HTR-8/SVneo (cell line): ENCODE results near the gene TRIM66.
A peak's percentile ranks its signal among the peaks of the same experiment; 100 is the strongest.

Experiments
- DNase-seq: peaks from one replicate; pipeline ENCODE4 v3.0.0; 2011; ENCODE audit warnings: low spot score, mixed read lengths; ENCODE audit not compliant: insufficient read length
- FAIRE-seq: peaks from 2 replicates; lab custom pipeline; 2011; peaks lifted over from hg19 to GRCh38; lab: Jason Lieb, UNC

Gene TRIM66

DNA sequence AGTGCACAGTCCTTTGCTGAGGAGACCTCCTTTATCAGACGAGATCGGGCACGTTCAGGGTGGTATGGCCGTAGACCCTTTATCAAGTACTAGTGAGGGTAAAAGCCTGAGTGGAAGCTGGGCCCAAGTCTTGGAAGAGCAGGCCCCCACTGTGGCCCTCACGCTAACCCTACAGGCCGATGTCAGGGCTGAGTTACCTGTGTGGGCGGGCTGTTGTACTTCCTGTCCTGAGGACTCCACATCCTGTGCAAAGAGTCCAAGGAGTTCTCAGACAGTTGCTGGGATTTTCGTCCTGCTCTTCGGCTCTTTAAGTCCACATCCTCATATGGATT, 35.0 kb upstream of the TRIM66 start:
- FAIRE-seq: no peak
- DNase-seq: peak; percentile 43

DNA sequence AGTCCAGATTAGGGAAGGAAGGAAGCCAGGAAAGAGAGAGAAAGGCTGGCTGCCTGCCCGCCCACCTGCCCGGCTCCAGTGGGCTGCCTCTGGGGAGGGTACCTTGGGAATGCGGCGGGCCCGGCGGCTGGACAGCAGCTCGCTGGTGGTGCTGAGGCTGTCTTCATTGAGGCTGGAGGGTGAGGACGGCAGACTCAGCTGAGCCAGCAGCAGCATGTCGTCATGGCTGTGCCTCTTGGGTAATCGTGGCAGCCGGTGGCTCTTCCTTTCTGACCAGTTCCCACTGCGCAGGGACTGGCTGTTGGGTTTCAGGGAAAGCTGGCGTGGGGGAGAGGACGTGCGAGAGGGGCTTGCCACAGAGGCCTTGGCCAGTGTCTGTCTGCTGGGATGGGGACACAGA, 33.0 kb upstream of the TRIM66 start:
- no peak for DNase-seq
- FAIRE-seq: no peak

DNA sequence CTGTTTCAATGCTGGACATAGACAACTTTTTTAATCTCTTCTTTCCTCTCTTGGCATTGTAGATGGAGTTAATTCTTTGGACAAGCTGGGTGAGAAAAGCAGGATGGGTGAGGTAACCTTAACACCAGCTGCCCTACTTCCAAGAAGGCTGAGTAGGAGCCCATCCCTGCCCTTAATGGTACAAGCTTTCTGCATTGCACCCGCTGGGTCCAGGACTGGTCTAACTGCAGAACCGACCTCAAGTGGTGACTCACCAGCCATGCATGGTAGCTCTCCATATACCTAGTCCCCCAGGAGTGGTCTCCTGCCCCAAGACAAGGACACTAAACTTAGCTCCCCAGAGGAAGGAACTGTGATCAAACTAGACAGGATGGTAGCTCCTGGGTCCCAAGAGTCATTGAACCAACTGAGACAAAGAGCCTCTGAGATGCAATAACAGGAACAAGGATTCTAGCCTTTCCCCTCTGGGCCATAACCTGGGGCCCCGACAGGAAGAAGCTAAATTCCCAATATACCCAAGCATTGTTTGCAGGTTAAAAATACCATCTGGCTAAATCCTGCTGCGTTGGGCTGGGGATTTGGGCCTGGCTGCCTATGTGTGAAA, 32.3 kb upstream of the TRIM66 start:
- DNase-seq (no peak), FAIRE-seq (no peak)

DNA sequence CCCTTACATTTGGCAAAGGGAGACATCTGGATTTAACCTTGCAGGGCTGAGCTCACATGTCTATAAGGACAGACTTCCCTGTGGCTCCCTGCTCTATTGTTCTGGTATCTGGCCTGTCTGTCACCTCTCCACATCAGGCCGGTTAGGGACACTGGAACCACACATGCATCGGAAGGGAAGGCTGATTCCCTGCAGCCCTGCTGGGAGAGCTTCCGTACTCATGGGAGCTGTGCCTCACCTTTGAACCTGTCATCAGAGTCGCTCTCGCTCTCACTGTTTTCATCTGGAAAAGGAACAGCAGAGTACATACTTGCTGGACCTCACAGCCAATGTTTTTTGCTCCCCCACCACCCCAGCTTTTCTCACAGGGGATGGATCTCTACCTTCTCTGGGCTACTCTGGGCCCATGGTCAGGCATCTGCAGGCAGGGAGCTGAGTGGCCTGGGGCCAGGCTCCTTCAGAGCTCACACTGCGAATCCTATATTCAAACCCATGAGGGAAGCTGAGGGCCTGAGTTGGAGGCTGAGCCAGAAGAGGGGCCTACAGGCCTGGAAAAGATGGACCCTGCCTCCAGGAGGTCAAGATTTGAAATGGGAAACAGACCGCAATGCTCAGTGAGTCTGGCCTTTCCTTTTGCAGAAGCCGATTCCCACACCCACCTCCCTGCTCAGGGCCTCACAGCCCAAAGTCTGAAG, 31.4 kb upstream of the TRIM66 start:
- DNase-seq: no peak
- FAIRE-seq: no peak

DNA sequence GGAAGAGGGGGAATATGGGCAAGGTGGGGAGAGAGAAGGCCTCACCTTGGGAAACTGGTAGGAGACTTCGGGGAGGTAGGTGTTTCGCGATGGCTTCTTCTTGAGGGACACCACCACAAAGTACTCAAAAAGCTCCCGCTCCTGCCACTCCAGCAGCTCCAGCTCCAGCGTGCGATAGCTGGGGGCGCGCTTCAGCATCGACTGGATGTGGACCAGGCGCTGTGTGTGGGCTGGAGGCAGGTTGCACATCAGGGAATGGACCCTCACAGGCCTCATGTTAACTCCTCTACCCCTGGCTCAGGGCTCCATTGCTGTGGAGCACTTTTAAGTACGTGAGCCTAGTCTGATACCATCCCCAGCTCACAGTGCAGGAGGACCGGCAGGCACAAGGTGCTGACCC, 30.0 kb upstream of the TRIM66 start:
- DNase-seq (no peak), FAIRE-seq (no peak)

DNA sequence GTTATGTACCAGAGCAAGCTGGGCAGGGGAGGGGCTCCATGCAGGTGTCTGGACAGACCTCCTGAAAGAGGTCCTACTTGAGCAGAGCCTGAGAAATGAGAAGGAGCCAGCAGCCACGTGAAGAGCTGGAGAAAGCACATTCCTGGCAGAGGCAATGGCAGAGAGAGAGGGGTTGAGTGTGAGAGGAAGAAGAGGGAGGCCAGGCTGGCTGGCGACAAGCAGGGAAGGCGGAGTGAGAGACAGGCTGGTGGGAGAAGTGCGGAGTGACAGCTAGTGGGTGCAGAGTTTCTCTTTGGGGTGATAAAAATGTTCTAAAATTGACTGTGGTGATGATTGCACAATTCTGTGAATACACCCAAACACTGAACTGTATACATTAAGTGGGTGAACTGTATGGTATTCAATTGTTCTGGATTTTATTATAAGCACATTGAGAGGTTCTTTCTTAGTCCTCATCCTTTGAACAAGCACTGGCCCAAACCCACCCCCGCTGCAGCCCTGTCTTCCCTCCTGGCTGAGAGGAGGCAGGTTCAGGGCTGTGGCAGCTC, 29.5 kb upstream of the TRIM66 start:
- DNase-seq: no peak
- FAIRE-seq: no peak

DNA sequence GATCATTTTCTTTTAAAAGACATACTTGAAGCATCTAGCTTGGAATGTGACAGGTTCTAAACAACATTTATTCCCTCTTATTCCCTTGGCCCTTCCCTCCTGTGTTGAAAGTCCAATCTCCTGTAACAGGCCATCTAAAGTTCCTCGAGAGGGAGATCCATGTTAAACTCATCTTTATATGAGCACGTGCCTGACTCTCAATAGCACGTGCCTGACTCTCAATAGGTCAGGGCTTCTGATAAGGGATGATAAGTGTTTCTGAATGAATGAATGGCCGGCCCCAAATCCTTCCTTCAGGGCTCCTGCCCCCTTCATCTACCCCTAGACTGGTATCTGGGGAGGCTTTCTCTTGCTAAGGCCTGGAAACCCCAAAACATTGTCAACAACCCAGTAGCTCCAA, 27.3 kb upstream of the TRIM66 start:
- no peak for FAIRE-seq
- no peak for DNase-seq

DNA sequence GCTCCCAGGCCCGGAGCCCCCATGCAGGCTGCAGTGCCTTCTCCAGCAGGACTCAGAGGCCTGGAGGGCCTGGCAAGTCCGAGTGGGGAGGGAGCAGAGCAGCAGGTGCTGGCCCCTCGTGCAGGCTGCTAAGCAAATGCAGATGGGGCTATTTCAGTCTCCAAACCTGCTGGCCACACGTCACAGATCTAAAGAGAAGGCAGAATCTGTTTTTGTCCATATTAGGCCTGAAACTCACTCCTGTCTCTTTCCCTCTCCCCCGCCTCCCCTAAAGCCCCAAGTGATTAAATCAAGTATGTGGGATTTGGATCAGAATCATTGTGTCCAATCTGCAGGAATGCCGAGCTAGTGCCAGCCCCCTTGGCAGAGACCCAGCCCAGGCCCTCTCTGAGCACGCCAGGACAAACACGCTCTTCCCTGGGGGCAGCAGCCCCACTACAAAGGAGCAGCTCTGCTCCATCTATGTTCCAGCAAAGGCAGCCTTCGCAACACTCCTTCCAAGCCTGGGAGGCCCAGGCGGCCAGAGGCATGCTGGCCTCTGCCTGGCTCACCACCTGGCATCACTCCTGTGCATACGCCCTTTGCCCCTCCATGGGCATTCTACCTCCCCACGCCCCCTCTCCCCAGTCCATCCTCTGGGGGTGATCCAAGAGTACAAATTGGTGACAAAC, 26.7 kb upstream of the TRIM66 start:
- FAIRE-seq (no peak), DNase-seq (no peak)

DNA sequence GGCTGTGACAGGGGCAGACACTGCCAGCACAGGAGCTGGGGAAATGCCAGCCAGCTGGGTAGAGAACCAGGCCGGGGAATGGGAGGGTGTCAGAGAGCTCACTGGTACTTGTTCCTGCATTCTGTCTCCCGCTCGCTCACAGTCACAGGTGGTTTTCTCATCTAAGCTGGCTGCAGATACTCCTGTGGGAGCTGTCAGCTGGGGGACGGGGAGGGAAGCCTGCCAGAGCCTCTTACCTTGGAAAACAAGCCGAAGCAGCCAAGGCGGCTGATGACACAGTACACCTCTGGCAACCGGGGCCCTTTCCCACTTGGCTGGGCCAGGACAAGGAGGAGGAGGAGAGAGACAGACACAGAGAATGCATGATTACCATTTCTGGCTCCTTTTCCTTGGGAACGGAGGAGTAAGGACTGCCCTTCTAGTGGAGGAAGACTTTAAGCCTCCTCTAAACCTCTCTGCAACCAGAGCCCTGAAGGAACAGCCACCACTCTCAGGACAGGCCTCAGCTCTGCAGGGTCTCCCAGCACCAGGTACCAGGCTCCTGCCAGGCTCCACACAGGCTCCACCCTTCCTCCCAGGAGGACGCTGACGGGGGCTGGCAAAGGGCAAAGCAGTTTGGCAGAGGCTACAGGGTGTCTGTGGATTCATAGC, 25.2 kb upstream of the TRIM66 start:
- no peak for DNase-seq
- no peak for FAIRE-seq

DNA sequence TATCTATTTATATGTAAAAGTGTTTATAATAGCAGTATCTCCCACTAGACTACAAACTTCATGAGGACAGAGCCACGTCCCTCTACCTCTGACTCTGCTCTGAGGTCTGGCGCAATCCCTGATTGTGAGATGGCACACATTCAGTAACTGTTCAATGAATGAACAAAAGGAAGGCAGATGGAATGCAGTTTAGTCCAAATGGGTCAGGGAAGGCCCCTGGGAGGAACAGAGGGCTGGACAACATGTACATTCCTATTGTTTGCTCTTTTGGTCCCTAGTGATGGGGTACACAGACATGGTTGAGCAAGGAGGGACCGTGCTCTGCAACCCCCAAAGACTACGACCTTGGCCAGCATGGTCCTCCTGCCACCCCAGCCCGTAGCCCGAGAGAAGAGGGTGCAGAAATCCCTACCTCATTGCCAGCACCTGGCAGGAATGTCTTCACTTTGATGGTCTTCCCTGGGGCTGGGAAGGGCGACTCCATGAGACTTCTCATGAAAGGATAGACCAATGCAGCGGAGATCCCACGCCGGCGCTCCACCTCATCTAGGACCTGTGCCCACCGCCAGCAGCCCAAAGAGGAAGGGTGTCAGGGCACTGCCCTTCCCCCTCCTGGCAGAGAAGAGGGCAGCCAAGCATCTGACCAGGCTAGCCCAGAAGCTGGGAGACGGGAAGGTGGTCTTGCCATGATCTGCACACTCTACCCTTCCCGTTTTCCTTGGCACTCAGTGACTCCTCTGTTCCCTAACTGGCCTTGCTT, 24.4 kb upstream of the TRIM66 start:
- DNase-seq (no peak), FAIRE-seq (no peak)

DNA sequence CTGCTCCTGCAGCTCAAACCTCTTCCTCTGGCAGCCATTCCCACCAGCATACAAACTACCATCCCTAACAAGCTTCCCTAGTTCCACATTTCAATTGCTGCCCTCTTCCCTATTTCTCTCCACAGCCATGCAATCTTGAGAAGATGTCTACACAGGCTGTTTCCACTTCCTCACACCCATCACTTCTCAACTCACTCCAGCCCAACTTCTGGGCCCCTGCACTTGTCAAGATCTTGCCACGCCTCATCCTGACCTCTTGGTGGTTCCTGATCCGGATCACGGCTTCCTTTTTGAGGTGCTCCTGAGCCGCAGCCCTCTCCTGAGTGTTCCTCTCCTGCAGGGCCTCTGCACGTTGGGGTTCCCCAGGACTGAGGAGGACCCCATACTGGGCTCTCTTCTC, 22.7 kb upstream of the TRIM66 start:
- DNase-seq (no peak), FAIRE-seq (no peak)

DNA sequence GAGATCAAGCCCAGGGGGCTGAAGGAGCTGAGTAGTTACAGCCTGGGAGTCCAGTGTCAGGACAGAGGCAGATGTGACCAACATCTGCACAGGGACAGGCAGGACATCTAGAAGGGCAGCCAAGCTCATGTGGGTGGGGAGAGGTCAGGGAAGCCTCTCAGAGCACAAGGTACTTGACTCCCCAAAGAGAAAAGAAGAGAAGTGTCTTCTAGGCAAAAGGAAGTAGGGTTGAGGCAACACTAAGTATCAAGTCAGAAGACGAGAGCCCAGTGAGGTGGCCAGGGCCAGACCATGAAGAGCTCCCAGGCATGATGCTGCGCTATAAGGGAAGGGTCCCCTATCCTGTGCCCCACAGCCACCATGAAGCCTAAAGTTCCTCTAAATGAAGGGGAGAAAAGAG, 21.7 kb upstream of the TRIM66 start:
- DNase-seq (no peak), FAIRE-seq (no peak)

DNA sequence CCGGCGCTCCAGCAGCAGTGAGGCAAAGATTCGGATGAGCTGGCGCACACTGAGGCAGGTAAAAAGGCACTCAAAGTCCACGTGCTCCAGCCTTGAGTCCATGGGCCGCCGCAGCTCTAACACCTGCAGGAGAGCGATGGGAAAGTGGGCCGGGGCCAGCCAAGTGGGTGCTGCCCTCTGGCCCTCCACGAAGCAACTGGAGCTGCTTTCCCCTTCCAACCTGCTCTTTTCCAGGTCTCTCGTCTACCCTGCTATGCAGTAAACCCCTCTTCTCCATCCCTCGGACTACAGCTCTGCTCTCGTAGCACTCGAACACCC, 20.1 kb upstream of the TRIM66 start:
- DNase-seq (no peak), FAIRE-seq (no peak)

DNA sequence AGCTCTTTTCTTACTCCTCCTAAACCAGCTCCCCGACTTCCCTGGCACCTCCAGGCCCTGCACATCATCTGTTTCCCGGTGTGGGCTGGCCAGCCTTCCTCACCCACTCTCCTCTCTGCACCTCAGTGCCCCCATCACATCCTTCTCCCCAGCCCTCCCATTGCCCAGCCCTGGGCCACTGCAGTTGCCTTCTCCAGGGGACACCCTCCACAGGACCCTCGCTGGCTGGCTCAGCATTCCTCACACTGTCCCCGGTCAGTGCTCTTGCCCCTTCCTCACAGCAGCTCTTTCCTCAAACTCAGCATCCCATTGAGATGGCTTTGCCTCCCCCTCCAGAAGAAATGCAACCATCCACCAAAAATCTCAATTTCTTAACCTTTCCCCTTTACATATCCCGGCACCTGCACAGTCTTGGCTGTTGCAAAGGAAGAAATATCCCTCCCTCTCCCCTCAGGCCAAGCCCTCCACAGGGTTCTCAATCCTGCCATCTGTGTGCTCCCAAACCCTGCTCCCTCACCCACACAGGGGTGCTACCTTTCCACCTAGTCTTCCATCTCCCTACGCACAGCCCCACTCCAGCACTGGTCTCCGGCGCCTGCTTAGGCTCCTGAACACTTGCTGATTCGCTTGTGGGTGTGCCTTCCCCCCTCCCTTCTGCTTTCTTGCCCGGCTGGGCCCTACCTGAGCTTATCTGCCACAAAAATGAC, 19.6 kb upstream of the TRIM66 start:
- no peak for DNase-seq
- FAIRE-seq: no peak

DNA sequence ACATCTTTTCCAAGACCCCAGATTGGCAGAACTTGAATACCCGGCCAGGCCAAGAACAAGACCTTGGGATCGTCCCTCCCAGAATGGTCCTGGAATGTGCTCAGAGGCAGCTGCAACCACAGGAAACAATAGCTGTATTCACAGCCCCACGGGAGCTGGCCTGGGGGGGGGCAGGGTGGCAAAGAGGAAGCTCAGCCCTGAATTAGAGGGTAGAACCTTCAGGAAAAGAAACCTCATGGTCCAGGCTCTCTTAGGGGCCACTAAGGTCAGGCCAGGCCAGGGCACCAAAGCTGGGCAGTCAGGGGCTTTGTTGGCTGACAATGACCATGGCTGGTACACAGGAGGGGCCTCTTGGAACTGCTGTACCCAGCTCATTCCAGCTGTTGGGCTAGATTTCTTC, 17.4 kb upstream of the TRIM66 start:
- DNase-seq (no peak), FAIRE-seq (no peak)

DNA sequence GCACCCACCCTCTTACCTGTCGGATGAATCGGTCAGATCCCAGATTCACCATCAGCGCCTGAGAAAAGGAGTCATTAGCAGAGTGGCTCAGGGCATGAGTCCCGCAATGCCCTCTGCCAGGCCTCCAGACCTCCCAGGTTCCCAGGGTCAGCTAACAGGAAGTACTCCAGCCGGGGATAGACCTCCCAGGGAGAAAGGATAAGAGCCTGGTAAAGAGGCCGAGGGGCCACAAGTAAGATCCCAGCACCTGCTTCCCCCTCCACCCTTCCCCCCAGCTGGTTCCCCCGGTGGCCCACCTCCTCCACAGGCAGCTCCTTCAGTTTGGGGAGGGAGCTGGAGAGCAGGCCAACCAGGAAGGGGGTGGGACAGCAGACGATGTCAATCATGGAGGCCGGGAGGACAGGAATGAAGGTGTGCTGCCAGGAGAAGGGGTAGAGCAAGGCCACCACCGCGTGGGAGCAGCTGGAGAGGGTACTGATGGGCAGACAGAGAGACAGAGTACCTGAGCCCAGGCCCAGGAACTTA, 16.5 kb upstream of the TRIM66 start:
- FAIRE-seq (no peak), DNase-seq (no peak)

DNA sequence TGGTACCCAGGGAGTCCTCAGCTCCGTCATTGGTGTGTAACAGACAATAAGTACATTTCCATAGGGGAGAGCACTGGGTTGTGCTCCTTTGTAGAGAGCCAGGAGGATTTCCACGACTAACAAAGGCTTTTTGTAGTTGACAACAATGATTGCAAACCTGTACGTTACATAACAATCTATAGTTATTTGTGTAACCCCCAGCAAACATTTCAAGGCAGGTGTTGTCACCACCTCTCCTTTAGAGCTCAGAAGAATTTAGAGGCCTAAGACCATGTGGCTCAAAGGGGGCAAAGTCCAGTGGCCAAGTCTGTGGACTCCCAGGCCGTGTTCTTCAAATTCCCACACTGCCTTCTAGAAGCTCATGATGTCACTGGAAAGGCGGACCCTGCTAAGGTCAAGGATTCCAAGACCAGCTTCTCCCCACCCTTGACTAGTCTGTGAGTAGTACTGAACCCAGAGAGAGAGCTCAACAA, 15.9 kb upstream of the TRIM66 start:
- DNase-seq: no peak
- FAIRE-seq: no peak

DNA sequence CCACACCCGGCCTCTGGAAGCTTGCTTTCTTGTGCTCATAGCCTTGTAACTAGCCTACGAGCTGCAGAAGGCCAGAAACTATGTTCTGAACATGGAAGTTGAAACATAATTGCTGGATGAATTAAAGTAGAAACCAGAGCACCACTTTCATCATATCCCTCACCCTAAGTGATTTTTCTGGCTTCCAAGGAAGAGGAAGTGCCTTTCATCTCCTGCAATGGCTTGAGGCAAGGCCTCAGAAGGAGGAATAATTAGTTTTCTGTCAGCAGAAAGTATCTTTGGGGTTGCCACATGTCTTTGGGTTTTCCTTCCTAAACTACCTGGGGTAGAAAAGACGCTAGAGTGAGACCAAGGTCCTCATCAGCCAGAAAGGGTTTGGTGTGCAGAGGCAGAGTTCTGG, 14.6 kb upstream of the TRIM66 start:
- DNase-seq (no peak), FAIRE-seq (no peak)

DNA sequence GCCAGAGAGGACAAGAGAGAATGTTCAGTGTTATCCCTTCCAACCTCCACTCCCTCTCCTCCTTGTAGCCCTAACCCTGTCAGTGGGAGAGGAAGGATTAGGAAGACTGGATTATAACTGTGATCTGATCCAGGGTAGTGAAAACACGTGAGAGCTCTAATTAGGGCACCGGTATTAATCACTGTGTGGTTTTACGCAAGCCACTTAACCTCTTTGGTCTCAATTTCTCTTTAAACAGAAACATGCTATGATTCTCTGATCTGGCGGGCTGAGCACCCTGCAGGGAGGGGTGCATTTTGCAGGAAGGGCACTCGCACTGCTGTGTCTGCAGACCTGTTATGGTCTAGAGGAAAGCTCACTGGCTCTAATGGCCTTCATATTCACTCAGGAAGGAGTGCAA, 11.7 kb upstream of the TRIM66 start:
- FAIRE-seq: no peak
- no peak for DNase-seq

DNA sequence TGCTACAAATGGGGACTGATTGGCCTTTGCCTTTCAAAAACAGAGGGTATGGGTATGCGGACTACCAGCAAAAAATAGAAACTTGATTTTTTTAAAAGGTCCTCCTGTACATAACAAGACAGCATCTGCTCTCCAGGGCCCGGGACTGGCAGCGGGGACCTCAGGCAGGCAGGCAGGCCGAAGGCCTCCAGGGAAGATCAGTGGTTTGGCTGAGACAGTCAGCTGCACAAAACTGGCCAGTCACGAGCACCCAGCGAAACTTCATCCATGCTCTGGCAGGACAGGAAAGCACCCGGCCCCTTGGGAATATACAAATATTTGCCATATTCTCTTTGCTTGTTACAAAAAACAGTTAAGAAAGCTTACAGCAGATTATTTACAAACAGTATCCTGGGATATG, 11.1 kb upstream of the TRIM66 start:
- FAIRE-seq (no peak), DNase-seq (no peak)
